Natural killer cell (primary cell): Measurements from ENCODE around the gene PKD1. TPM values are rescaled to one million over a fixed set of nuclear protein-coding genes. Genes with fewer than 3 reads are reported as not detected.

Experiments
- ATAC-seq, 3 donors: fragments of 150-1000 bp in 2 of 3; fragments of 200-7000 bp in 1 of 3; cut with Tn5 transposase; 1 replicate in 1 of 3; 2 replicates in 2 of 3; pipeline ENCODE4 v1.10.0; 2021; ENCODE audit warnings: mild to moderate bottlenecking in 2 of 3, moderate library complexity in 2 of 3
- DNase-seq, 2 donors: peaks; one replicate each; pipeline versions ENCODE4 v3.0.0 to v3.0.0-alpha.2; 2013 to 2021; ENCODE audit warnings: mixed read lengths in 1 of 2
- H3K27ac ChIP-seq: one replicate; pipeline ENCODE4 v1.5.1; 2013; ENCODE audit warnings: mild to moderate bottlenecking, low read length
- H3K27me3 ChIP-seq: one replicate; pipeline ENCODE4 v1.6.1; 2013; ENCODE audit warnings: low read length; ENCODE audit not compliant: control insufficient read depth, insufficient read depth
- H3K36me3 ChIP-seq: one replicate; pipeline ENCODE4 v1.6.1; 2013; ENCODE audit warnings: low read length; ENCODE audit not compliant: control insufficient read depth, insufficient read depth
- H3K4me1 ChIP-seq: one replicate; pipeline ENCODE4 v1.6.1; 2013; ENCODE audit warnings: low read length; ENCODE audit not compliant: control insufficient read depth, insufficient read depth
- H3K4me3 ChIP-seq: one replicate; pipeline ENCODE4 v1.5.1; 2013; ENCODE audit warnings: low read length
- H3K9me3 ChIP-seq: one replicate; pipeline ENCODE4 v1.6.1; 2013; ENCODE audit warnings: low read length; ENCODE audit not compliant: control insufficient read depth, insufficient read depth
- H3K27ac Mint-ChIP-seq, 2 donors: one replicate each; pipeline ENCODE4 v1.8.0; 2022; ENCODE audit warnings: mild to moderate bottlenecking in 2 of 2, mixed read lengths in 2 of 2, moderate library complexity in 1 of 2
- H3K27me3 Mint-ChIP-seq, 2 donors: one replicate each; pipeline ENCODE4 v1.8.0; 2022; ENCODE audit warnings: low read depth in 2 of 2, mixed read lengths in 2 of 2
- H3K36me3 Mint-ChIP-seq: one replicate; pipeline ENCODE4 v1.8.0; 2022; ENCODE audit warnings: mixed read lengths
- H3K4me1 Mint-ChIP-seq, 2 donors: one replicate each; pipeline ENCODE4 v1.8.0; 2022; ENCODE audit warnings: mixed read lengths in 2 of 2
- H3K4me3 Mint-ChIP-seq: one replicate; pipeline ENCODE4 v1.8.0; 2022; ENCODE audit warnings: mild to moderate bottlenecking, moderate library complexity, mixed read lengths
- H3K9me3 Mint-ChIP-seq, 2 donors: one replicate each; pipeline ENCODE4 v1.8.0; 2022; ENCODE audit warnings: mixed read lengths in 2 of 2
- WGBS: methylation state at CpG from one replicate; pipeline ENCODE4 v1.1.7; 2013; ENCODE audit warnings: missing lambda C conversion rate; ENCODE audit not compliant: insufficient coverage; 5-methylcytosine and 5-hydroxymethylcytosine counted together
- intact Hi-C: fragments of 100-400 bp; cut with micrococcal nuclease; formaldehyde crosslinking; loops from one replicate; pipeline ENCODE4 v1.14.2; 2022
- total RNA-seq, 4 donors: library from RNA; stranded (reverse); fragments of 120-200 nt in 1 of 4; gene quantifications; one replicate each; pipeline versions ENCODE4 v1.2.3 to v1.2.4, GENCODE V29; 2013 to 2022
- TF ChIP-seq, protein P1 (sequence below): fragments of 200-600 bp; IDR thresholded peaks from one replicate; pipeline ENCODE4 v1.8.0; 2022; ENCODE audit warnings: antibody characterized with exemption

The PKD1 gene
- total RNA-seq, 3 donors from 2014 or later (not counting 1 experiment from before 2014, with no cell fraction given), result 87.0 to 105 (median 99.1) TPM

- peaks cover 0 to 6% of the 10 kb centered on the region in 2 donors for H3K4me1 Mint-ChIP-seq
- H3K9me3 Mint-ChIP-seq, result no peaks in the 10 kb centered on the region
Observed at GRCh38 chr16:2177561-2177960, 41.9 kb upstream of the PKD1 start.

GRCh38 chr16:2177101-2177500 is 41.4 kb upstream of the PKD1 start:
- H3K4me1 Mint-ChIP-seq, result peaks cover 0 to 2% of the 10 kb centered on the region in 2 donors
- Histone ChIP-seq H3K9me3 (no peaks in the 10 kb centered on the region), H3K4me1 (no peaks in the 10 kb centered on the region), H3K27ac (no peak overlapping the region), H3K4me3 (no peak overlapping the region), H3K27me3 (no peaks in the 10 kb centered on the region), H3K36me3 (peaks cover 35% of the 10 kb centered on the region)
- no peaks in the 10 kb centered on the region for H3K9me3 Mint-ChIP-seq
- H3K36me3 Mint-ChIP-seq, result no peaks in the 10 kb centered on the region
- TF ChIP-seq, protein P1, sequence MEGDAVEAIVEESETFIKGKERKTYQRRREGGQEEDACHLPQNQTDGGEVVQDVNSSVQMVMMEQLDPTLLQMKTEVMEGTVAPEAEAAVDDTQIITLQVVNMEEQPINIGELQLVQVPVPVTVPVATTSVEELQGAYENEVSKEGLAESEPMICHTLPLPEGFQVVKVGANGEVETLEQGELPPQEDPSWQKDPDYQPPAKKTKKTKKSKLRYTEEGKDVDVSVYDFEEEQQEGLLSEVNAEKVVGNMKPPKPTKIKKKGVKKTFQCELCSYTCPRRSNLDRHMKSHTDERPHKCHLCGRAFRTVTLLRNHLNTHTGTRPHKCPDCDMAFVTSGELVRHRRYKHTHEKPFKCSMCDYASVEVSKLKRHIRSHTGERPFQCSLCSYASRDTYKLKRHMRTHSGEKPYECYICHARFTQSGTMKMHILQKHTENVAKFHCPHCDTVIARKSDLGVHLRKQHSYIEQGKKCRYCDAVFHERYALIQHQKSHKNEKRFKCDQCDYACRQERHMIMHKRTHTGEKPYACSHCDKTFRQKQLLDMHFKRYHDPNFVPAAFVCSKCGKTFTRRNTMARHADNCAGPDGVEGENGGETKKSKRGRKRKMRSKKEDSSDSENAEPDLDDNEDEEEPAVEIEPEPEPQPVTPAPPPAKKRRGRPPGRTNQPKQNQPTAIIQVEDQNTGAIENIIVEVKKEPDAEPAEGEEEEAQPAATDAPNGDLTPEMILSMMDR, result no peak
- no peak overlapping the region for H3K4me3 Mint-ChIP-seq
- H3K27ac Mint-ChIP-seq, result no peak overlapping the region
- no peak for ATAC-seq
- DNase-seq, result no peak
- no peaks in the 10 kb centered on the region for H3K27me3 Mint-ChIP-seq
- intact Hi-C loops, result no loop called here
- 94% methylated on average over 18 of the region's 18 CpGs for WGBS

More at GRCh38 chr16:2177561-2177960, 41.9 kb upstream of the PKD1 start:
- Histone ChIP-seq H3K4me1 (no peaks in the 10 kb centered on the region), H3K27ac (no peak overlapping the region), H3K9me3 (no peaks in the 10 kb centered on the region), H3K27me3 (no peaks in the 10 kb centered on the region), H3K36me3 (peaks cover 35% of the 10 kb centered on the region), H3K4me3 (no peak overlapping the region)
- no peaks in the 10 kb centered on the region for H3K27me3 Mint-ChIP-seq
- H3K27ac Mint-ChIP-seq, result no peak overlapping the region
- DNase-seq, result no peak
- no peaks in the 10 kb centered on the region for H3K36me3 Mint-ChIP-seq
- TF ChIP-seq, protein P1, result no peak
- 95% methylated on average over 20 of the region's 20 CpGs for WGBS
- ATAC-seq, result no peak
- no peak overlapping the region for H3K4me3 Mint-ChIP-seq
- intact Hi-C loops, result no loop called here

DNA sequence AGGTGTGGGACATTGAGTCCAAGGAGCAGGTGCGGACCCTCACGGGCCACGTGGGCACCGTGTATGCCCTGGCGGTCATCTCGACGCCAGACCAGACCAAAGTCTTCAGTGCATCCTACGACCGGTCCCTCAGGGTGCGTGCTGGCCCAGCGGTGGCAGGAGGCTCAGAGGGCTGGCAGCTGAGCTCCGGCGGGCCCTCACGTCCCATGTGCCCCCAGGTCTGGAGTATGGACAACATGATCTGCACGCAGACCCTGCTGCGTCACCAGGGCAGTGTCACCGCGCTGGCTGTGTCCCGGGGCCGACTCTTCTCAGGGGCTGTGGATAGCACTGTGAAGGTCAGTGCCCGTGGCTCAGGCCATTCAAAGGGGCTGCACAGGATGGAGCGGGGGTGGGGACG is 40.3 kb upstream of the PKD1 start:
- TF ChIP-seq, protein P1, result no peak
- H3K4me1 ChIP-seq, result no peaks in the 10 kb centered on the region
- no peaks in the 10 kb centered on the region for H3K36me3 Mint-ChIP-seq
- no peak for ATAC-seq
- peaks cover 40% of the 10 kb centered on the region for H3K36me3 ChIP-seq
- H3K27me3 Mint-ChIP-seq, result no peaks in the 10 kb centered on the region
- H3K4me1 Mint-ChIP-seq, result no peaks in the 10 kb centered on the region
- no peak overlapping the region for H3K4me3 Mint-ChIP-seq
- no peaks in the 10 kb centered on the region for H3K27me3 ChIP-seq
- no peak overlapping the region for H3K27ac Mint-ChIP-seq
- intact Hi-C loops, result no loop called here
- H3K9me3 Mint-ChIP-seq, result no peaks in the 10 kb centered on the region
- no peak overlapping the region for H3K4me3 ChIP-seq
- no peaks in the 10 kb centered on the region for H3K9me3 ChIP-seq
- WGBS, result 98% methylated on average over 23 of the region's 23 CpGs
- no peak for DNase-seq
- no peak overlapping the region for H3K27ac ChIP-seq

DNA sequence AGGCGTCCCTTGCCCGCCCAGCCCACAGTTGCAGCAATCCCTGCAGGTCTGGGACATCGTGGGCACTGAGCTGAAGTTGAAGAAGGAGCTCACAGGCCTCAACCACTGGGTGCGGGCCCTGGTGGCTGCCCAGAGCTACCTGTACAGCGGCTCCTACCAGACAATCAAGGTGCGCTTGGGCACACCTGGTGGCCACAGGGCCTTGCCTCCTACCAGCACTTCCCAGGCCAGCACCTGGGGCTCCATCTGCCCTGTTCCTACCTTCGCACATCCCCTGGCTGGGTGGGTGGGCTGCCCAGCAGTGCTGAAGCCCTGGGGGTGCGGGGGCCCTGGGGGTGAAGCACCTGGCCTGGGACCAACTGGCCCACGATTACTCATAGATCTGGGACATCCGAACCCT is 39.8 kb upstream of the PKD1 start:
- TF ChIP-seq, protein P1, result no peak
- no peaks in the 10 kb centered on the region for H3K9me3 Mint-ChIP-seq
- H3K36me3 Mint-ChIP-seq, result no peaks in the 10 kb centered on the region
- no peak for DNase-seq
- Histone ChIP-seq H3K36me3 (peaks cover 40% of the 10 kb centered on the region), H3K27ac (no peak overlapping the region), H3K4me1 (no peaks in the 10 kb centered on the region), H3K9me3 (no peaks in the 10 kb centered on the region), H3K27me3 (no peaks in the 10 kb centered on the region), H3K4me3 (no peak overlapping the region)
- H3K27me3 Mint-ChIP-seq, result no peaks in the 10 kb centered on the region
- H3K4me3 Mint-ChIP-seq, result no peak overlapping the region
- intact Hi-C loops, result no loop called here
- H3K4me1 Mint-ChIP-seq, result no peaks in the 10 kb centered on the region
- ATAC-seq, result no peak
- no peak overlapping the region for H3K27ac Mint-ChIP-seq
- WGBS, result 98% methylated on average over 10 of the region's 10 CpGs
